GM23248 (cell line): ENCODE results near the gene RPL36.

ENCODE experiments used
- EZH2 ChIP-seq: fragments of 200-600 bp; sonication (generic); IDR thresholded peaks from 2 replicates; pipeline ENCODE4 v1.6.1; 2018; ENCODE audit warnings: antibody characterized with exemption, mild to moderate bottlenecking; ENCODE audit not compliant: insufficient read depth, poor library complexity, severe bottlenecking
- EZH2phosphoT487 ChIP-seq: fragments of 200-600 bp; sonication (generic); IDR thresholded peaks from 2 replicates; pipeline ENCODE4 v1.6.1; 2018; ENCODE audit warnings: antibody characterized with exemption, moderate library complexity, mild to moderate bottlenecking, low read depth; ENCODE audit not compliant: insufficient read depth

GRCh38 chr19:5645409-5645808, 44.7 kb upstream of the RPL36 start:
- TF ChIP-seq EZH2 (no peak), EZH2phosphoT487 (no peak)
